ENCODE results near the gene CALCOCO1.

Gene CALCOCO1

GRCh38 chr12:53756300-53757100, 29.2 kb upstream of the CALCOCO1 start:
- peak overlapping the region; percentile 68 for H3K27ac Mint-ChIP-seq
- H3K27me3 Mint-ChIP-seq, result peaks cover 35% of the 10 kb centered on the region
- no peak for ATAC-seq
- H3K4me3 Mint-ChIP-seq, result peak overlapping the region; percentile 24
- H3K9me3 Mint-ChIP-seq, result no peaks in the 10 kb centered on the region
- no peaks in the 10 kb centered on the region for H3K36me3 Mint-ChIP-seq
- H3K4me1 Mint-ChIP-seq, result peaks cover 27% of the 10 kb centered on the region

DNA sequence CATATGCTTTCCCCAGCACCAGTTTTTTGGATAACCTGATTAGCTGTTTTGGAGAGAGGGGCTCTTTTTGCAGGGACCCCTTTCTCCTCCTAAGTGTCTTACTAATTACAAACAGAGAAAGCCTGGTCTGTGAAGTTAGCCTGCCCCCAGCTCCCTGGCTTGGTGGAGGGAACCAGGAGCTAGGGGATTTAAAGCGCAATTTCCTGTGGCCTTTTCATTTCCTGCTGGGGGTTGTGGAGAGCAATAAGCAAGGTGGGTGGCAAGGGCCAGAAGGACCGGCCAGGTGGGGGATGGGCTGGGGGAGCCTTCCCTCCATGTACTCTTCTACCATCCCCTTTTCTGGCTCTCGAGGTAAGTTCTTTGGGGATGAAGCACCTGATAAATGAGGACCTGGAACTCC, 28.6 kb upstream of the CALCOCO1 start:
- ATAC-seq, result no peak
- Mint-ChIP-seq H3K9me3 (no peaks in the 10 kb centered on the region), H3K36me3 (no peaks in the 10 kb centered on the region), H3K27me3 (peaks cover 29% of the 10 kb centered on the region), H3K27ac (peak overlapping the region; percentile 68), H3K4me3 (no peak overlapping the region), H3K4me1 (peaks cover 27% of the 10 kb centered on the region)

- no peak overlapping the region for H3K4me3 Mint-ChIP-seq
- H3K27me3 Mint-ChIP-seq, result peaks cover 26% of the 10 kb centered on the region
- peak overlapping the region; percentile 68 for H3K27ac Mint-ChIP-seq
- H3K4me1 Mint-ChIP-seq, result peaks cover 27% of the 10 kb centered on the region
- no peaks in the 10 kb centered on the region for H3K36me3 Mint-ChIP-seq
- no peak for ATAC-seq
- H3K9me3 Mint-ChIP-seq, result no peaks in the 10 kb centered on the region
Measured at GRCh38 chr12:53755451-53755891, 28.2 kb upstream of the CALCOCO1 start.

- no peak for ATAC-seq
- no peak overlapping the region for H3K4me3 Mint-ChIP-seq
- H3K36me3 Mint-ChIP-seq, result no peaks in the 10 kb centered on the region
- H3K9me3 Mint-ChIP-seq, result no peaks in the 10 kb centered on the region
- H3K27me3 Mint-ChIP-seq, result peaks cover 18% of the 10 kb centered on the region
- H3K27ac Mint-ChIP-seq, result no peak overlapping the region
- H3K4me1 Mint-ChIP-seq, result peaks cover 27% of the 10 kb centered on the region
Measured at GRCh38 chr12:53754633-53755264, 27.5 kb upstream of the CALCOCO1 start.

- ATAC-seq, result peak; percentile 69
- Mint-ChIP-seq H3K9me3 (no peaks in the 10 kb centered on the region), H3K4me1 (peaks cover 27% of the 10 kb centered on the region), H3K36me3 (no peaks in the 10 kb centered on the region), H3K27me3 (peaks cover 13% of the 10 kb centered on the region), H3K27ac (no peak overlapping the region), H3K4me3 (no peak overlapping the region)
Measured at GRCh38 chr12:53754188-53754585, 26.9 kb upstream of the CALCOCO1 start.

DNA sequence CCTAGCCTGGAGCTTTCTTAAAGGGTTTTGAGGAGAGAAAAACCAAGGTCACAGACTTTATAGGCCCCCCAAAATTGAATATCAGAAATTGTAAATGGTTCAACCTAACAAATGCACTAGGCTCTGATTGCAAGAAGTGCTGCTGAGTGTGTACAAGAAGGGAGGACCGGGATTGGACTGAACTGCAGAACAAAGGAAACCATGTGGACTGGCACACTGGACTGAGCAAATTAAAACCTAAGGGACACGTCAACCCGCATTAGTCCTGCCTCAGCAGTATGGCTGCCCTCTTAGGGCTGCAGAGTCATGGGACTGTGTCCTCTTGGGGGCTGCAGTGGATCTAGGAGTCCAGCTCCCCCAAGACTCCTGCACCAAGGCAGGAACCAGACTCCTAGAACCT, 25.4 kb upstream of the CALCOCO1 start:
- H3K4me1 Mint-ChIP-seq, result peaks cover 16% of the 10 kb centered on the region
- H3K27me3 Mint-ChIP-seq, result no peaks in the 10 kb centered on the region
- no peak for ATAC-seq
- H3K27ac Mint-ChIP-seq, result no peak overlapping the region
- no peak overlapping the region for H3K4me3 Mint-ChIP-seq
- H3K36me3 Mint-ChIP-seq, result no peaks in the 10 kb centered on the region
- H3K9me3 Mint-ChIP-seq, result no peaks in the 10 kb centered on the region

GRCh38 chr12:53752192-53752601, 24.9 kb upstream of the CALCOCO1 start:
- peaks cover 16% of the 10 kb centered on the region for H3K4me1 Mint-ChIP-seq
- no peaks in the 10 kb centered on the region for H3K27me3 Mint-ChIP-seq
- H3K27ac Mint-ChIP-seq, result no peak overlapping the region
- no peak overlapping the region for H3K4me3 Mint-ChIP-seq
- H3K36me3 Mint-ChIP-seq, result no peaks in the 10 kb centered on the region
- no peaks in the 10 kb centered on the region for H3K9me3 Mint-ChIP-seq
- no peak for ATAC-seq

- no peaks in the 10 kb centered on the region for H3K9me3 Mint-ChIP-seq
- H3K4me1 Mint-ChIP-seq, result peaks cover 13% of the 10 kb centered on the region
- ATAC-seq, result peak; percentile 70
- no peaks in the 10 kb centered on the region for H3K36me3 Mint-ChIP-seq
- H3K4me3 Mint-ChIP-seq, result no peak within 1 kb of the TSS
- no peak within 1 kb of the TSS for H3K27ac Mint-ChIP-seq
- H3K27me3 Mint-ChIP-seq, result peaks cover 6% of the 10 kb centered on the region
Measured at GRCh38 chr12:53751336-53752191, 24.3 kb upstream of the CALCOCO1 start, which contains the start of gene CISTR. Gene CISTR (minus strand): TSS chr12:53751979.

GRCh38 chr12:53750812-53751335, 23.6 kb upstream of the CALCOCO1 start:
- Mint-ChIP-seq H3K4me3 (no peak overlapping the region), H3K4me1 (peaks cover 12% of the 10 kb centered on the region), H3K9me3 (no peaks in the 10 kb centered on the region), H3K27me3 (peaks cover 13% of the 10 kb centered on the region), H3K27ac (no peak overlapping the region), H3K36me3 (no peaks in the 10 kb centered on the region)
- peak; percentile 81 for ATAC-seq

- Mint-ChIP-seq H3K4me1 (peaks cover 6% of the 10 kb centered on the region), H3K27ac (no peak overlapping the region), H3K9me3 (no peaks in the 10 kb centered on the region), H3K4me3 (no peak overlapping the region), H3K27me3 (peaks cover 19% of the 10 kb centered on the region), H3K36me3 (no peaks in the 10 kb centered on the region)
- ATAC-seq, result no peak
Measured at GRCh38 chr12:53749986-53750811, 22.9 kb upstream of the CALCOCO1 start.

- Mint-ChIP-seq H3K27me3 (peaks cover 34% of the 10 kb centered on the region), H3K4me3 (no peak overlapping the region), H3K4me1 (peaks cover 11% of the 10 kb centered on the region), H3K27ac (no peak overlapping the region), H3K9me3 (no peaks in the 10 kb centered on the region), H3K36me3 (no peaks in the 10 kb centered on the region)
- ATAC-seq, result no peak
Measured at GRCh38 chr12:53748072-53748840, 21.0 kb upstream of the CALCOCO1 start.

DNA sequence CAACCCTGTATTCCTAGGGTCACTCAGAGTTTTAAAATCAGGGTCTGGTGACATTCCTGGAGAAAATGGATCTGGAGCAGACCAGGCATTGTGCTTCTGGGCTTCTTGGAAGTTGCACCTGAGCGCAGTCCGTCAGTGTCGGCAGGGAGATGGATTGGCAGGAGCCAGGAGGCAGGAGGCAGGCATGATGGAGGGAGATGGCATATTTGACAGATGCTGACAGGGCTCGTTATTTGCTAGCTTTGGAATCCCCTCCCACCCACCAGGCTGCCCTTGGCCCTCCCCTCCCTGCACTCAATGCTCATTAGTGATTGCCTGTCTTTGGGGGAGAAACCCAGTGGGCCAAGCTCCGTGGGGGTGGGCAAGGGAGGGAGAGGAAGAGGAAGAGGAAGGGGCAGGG, 19.8 kb upstream of the CALCOCO1 start:
- H3K36me3 Mint-ChIP-seq, result no peaks in the 10 kb centered on the region
- no peak overlapping the region for H3K27ac Mint-ChIP-seq
- peaks cover 46% of the 10 kb centered on the region for H3K27me3 Mint-ChIP-seq
- H3K4me1 Mint-ChIP-seq, result peaks cover 15% of the 10 kb centered on the region
- no peaks in the 10 kb centered on the region for H3K9me3 Mint-ChIP-seq
- ATAC-seq, result no peak
- H3K4me3 Mint-ChIP-seq, result no peak overlapping the region

- H3K9me3 Mint-ChIP-seq, result no peaks in the 10 kb centered on the region
- peaks cover 50% of the 10 kb centered on the region for H3K27me3 Mint-ChIP-seq
- H3K4me3 Mint-ChIP-seq, result no peak overlapping the region
- no peak overlapping the region for H3K27ac Mint-ChIP-seq
- peaks cover 15% of the 10 kb centered on the region for H3K4me1 Mint-ChIP-seq
- H3K36me3 Mint-ChIP-seq, result no peaks in the 10 kb centered on the region
- peak; percentile 60 for ATAC-seq
Measured at GRCh38 chr12:53746592-53747092, 19.4 kb upstream of the CALCOCO1 start.

DNA sequence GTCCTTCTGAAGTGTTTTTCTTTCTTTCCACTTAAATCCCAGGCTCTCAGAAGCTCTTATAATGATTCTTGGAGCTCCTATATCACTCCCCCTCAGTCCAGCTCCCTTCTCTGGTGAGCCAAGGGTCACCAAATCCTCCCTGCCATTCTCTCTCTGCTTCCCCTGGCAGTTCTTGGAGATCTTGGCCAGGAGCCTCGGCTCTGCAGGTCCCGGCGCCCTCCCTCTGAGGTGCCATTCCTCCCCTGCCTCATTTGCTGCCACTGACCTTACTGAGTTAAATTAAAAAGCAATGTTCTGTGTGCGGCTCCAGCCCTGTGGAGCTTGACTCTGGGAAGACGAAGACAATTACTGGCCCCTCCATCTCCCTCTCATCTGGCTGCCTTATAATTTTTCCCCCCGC, 17.5 kb upstream of the CALCOCO1 start:
- Mint-ChIP-seq H3K9me3 (no peaks in the 10 kb centered on the region), H3K27ac (no peak overlapping the region), H3K36me3 (no peaks in the 10 kb centered on the region), H3K4me3 (no peak overlapping the region), H3K27me3 (peaks cover 50% of the 10 kb centered on the region), H3K4me1 (peaks cover 15% of the 10 kb centered on the region)
- no peak for ATAC-seq

Measured in stimulated activated memory B cell treated with anti-CD40 and anti-IgM and Interleukin-4, amounts not matched to agents 10 μg/mL and 1 μg/mL and 100 μg/mL, for 72 hours (primary cell).